ENCODE measurements around the gene PRKCE. TPM values are rescaled to one million over a fixed set of nuclear protein-coding genes. Genes with fewer than 3 reads are reported as not detected.

PRKCE gene
- total and polyA plus RNA-seq, 4 donors: 2.5 to 38.6 (median 5.8) TPM

DNA sequence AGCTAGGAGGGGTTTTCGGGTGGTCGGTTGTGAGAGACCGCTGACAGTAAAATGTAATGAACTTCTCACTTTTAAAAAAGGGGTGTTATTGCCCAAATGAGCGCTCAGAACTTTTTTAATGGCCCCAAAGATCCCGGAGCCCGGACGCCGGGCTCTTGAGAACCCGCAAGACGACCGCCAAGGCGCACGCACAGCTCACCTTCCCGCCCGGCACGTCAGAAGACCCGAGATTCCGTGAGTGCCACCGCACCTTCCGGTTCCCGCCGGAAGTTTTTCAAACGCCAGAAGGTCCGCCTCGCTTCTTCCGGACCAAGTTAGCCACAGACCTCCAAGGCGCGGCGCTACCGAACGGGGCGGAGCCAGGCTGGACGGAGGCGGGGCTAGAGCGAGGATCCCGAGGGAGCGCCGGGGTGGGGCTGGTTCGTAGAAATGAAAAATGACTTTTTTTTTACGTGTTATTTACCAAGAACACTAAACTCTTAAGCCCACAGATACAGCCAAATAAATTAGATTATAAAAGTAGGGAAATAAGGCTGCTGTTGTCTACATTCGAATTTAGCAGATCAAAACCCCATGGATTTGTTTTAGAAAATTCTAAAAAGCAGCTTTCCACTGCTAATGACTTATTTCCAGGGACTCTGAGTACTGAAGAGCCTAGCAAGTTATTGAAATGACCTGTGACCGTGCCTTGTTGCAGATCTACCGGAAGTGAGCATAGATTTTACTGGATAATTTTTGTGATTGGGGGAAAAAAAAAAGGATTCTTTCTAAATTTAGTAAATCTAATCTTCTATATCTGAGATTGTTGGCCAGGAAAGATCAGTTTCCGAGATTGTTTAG, 40.2 kb upstream of the PRKCE start, which contains the start of gene SRBD1 (continued):
- TF ChIP-seq, protein P1, sequence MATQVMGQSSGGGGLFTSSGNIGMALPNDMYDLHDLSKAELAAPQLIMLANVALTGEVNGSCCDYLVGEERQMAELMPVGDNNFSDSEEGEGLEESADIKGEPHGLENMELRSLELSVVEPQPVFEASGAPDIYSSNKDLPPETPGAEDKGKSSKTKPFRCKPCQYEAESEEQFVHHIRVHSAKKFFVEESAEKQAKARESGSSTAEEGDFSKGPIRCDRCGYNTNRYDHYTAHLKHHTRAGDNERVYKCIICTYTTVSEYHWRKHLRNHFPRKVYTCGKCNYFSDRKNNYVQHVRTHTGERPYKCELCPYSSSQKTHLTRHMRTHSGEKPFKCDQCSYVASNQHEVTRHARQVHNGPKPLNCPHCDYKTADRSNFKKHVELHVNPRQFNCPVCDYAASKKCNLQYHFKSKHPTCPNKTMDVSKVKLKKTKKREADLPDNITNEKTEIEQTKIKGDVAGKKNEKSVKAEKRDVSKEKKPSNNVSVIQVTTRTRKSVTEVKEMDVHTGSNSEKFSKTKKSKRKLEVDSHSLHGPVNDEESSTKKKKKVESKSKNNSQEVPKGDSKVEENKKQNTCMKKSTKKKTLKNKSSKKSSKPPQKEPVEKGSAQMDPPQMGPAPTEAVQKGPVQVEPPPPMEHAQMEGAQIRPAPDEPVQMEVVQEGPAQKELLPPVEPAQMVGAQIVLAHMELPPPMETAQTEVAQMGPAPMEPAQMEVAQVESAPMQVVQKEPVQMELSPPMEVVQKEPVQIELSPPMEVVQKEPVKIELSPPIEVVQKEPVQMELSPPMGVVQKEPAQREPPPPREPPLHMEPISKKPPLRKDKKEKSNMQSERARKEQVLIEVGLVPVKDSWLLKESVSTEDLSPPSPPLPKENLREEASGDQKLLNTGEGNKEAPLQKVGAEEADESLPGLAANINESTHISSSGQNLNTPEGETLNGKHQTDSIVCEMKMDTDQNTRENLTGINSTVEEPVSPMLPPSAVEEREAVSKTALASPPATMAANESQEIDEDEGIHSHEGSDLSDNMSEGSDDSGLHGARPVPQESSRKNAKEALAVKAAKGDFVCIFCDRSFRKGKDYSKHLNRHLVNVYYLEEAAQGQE (IDR thresholded peaks at IDR 0.05): no peak
- TF ChIP-seq HNF4A (conservative IDR thresholded peaks at IDR 0.05) (peak in 1 of 2 donors; percentile 20), SP1 (IDR thresholded peaks at IDR 0.05) (peak; percentile 46)

- no peak for TF ChIP-seq NR2F2 (IDR thresholded peaks at IDR 0.05)
- TF ChIP-seq FOXA1 (IDR thresholded peaks at IDR 0.05): no peak
- TF ChIP-seq SP1 (IDR thresholded peaks at IDR 0.05): no peak
- TF ChIP-seq YY1 (IDR thresholded peaks at IDR 0.05): no peak
- TF ChIP-seq TAF1 (conservative IDR thresholded peaks at IDR 0.05): no peak
- no peaks in the 10 kb centered on the region for H3K27me3 ChIP-seq (ENCODE audit: control insufficient read depth in 4 of 4, insufficient read depth in 4 of 4, low read length in 3 of 4)
- no peak overlapping the region for H3K4me3 ChIP-seq (ENCODE audit: low read depth in 1 of 3, low read length in 3 of 3)
- DNase-seq (ENCODE audit: low spot score): no peak
- no peak overlapping the region for H3K27ac ChIP-seq (ENCODE audit: low read depth in 1 of 2, low read length in 2 of 2)
- H3K9ac ChIP-seq (ENCODE audit: low read depth in 1 of 2, low read length in 2 of 2): no peak overlapping the region
- H3K4me1 ChIP-seq (ENCODE audit: control insufficient read depth in 4 of 4, insufficient read depth in 4 of 4, low read length in 3 of 4): peaks cover 0 to 12% (median 8%) of the 10 kb centered on the region in 4 donors
- no peaks in the 10 kb centered on the region for H3K36me3 ChIP-seq (ENCODE audit: control insufficient read depth in 4 of 4, insufficient read depth in 3 of 4, low read depth in 1 of 4, low read length in 3 of 4)
- WGBS: 84% methylated on average over 2 of the region's 2 CpGs
- H3K9me3 ChIP-seq (ENCODE audit: control insufficient read depth in 4 of 4, low read length in 3 of 4): no peaks in the 10 kb centered on the region
Measured at GRCh38 chr2:45612285-45612684, 39.2 kb upstream of the PRKCE start.

DNA sequence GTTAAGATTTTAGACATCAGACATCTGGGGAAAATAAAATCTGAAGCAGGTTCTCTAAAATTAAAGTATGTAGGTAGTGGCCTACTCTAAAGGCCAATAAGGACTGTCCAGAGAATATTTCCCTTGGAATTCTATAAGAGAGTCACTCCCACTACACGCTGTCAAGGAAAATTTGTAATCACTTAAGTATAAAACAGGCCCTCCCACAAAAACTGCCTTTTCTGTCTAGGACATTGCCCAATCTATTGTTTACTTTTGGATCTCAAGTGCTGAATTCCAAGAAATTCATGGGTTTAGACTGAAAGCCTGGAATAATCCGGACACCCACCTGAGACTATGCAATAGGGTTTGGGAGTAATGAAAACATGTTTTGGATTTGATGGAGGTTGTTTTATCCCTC, 38.7 kb upstream of the PRKCE start:
- WGBS: 90% methylated on average over 2 of the region's 2 CpGs
- H3K36me3 ChIP-seq (ENCODE audit: control insufficient read depth in 4 of 4, insufficient read depth in 3 of 4, low read depth in 1 of 4, low read length in 3 of 4): no peaks in the 10 kb centered on the region
- TF ChIP-seq, protein P2, sequence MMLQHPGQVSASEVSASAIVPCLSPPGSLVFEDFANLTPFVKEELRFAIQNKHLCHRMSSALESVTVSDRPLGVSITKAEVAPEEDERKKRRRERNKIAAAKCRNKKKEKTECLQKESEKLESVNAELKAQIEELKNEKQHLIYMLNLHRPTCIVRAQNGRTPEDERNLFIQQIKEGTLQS (IDR thresholded peaks at IDR 0.05): no peak
- TF ChIP-seq EGR1 (IDR thresholded peaks at IDR 0.05; ENCODE audit: low read depth in 2 of 2): no peak
- TF ChIP-seq GABPA (IDR thresholded peaks at IDR 0.05 in 1 of 2, conservative IDR thresholded peaks at IDR 0.05 in 1 of 2): no peak
- TF ChIP-seq NR2F2 (IDR thresholded peaks at IDR 0.05): no peak
- TF ChIP-seq HNF4G (IDR thresholded peaks at IDR 0.05): no peak
- no peak for TF ChIP-seq HNF4A (conservative IDR thresholded peaks at IDR 0.05)
- no peak for TF ChIP-seq MAX (IDR thresholded peaks at IDR 0.05)
- no peak for TF ChIP-seq SP1 (IDR thresholded peaks at IDR 0.05)
- no peak for TF ChIP-seq FOXA2 (IDR thresholded peaks at IDR 0.05)
- TF ChIP-seq ZBTB33 (IDR thresholded peaks at IDR 0.05): no peak
- TF ChIP-seq, protein P1 (IDR thresholded peaks at IDR 0.05): no peak
- no peak for TF ChIP-seq YY1 (IDR thresholded peaks at IDR 0.05)
- no peak for TF ChIP-seq RAD21 (IDR thresholded peaks at IDR 0.05)
- no peak for TF ChIP-seq JUND (IDR thresholded peaks at IDR 0.05)
- TF ChIP-seq RXRA (IDR thresholded peaks at IDR 0.05): no peak
- no peak for TF ChIP-seq FOXA1 (IDR thresholded peaks at IDR 0.05)
- TF ChIP-seq, protein P3, sequence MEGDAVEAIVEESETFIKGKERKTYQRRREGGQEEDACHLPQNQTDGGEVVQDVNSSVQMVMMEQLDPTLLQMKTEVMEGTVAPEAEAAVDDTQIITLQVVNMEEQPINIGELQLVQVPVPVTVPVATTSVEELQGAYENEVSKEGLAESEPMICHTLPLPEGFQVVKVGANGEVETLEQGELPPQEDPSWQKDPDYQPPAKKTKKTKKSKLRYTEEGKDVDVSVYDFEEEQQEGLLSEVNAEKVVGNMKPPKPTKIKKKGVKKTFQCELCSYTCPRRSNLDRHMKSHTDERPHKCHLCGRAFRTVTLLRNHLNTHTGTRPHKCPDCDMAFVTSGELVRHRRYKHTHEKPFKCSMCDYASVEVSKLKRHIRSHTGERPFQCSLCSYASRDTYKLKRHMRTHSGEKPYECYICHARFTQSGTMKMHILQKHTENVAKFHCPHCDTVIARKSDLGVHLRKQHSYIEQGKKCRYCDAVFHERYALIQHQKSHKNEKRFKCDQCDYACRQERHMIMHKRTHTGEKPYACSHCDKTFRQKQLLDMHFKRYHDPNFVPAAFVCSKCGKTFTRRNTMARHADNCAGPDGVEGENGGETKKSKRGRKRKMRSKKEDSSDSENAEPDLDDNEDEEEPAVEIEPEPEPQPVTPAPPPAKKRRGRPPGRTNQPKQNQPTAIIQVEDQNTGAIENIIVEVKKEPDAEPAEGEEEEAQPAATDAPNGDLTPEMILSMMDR (IDR thresholded peaks at IDR 0.05; ENCODE audit: low read depth, low read length, missing input control): no peak
- no peak for TF ChIP-seq TAF1 (conservative IDR thresholded peaks at IDR 0.05)

More for the DNA sequence above, 38.7 kb upstream of the PRKCE start:
- H3K27ac ChIP-seq (ENCODE audit: low read depth in 1 of 2, low read length in 2 of 2): no peak overlapping the region
- no peak overlapping the region for H3K4me3 ChIP-seq (ENCODE audit: low read depth in 1 of 3, low read length in 3 of 3)
- no peaks in the 10 kb centered on the region for H3K27me3 ChIP-seq (ENCODE audit: control insufficient read depth in 4 of 4, insufficient read depth in 4 of 4, low read length in 3 of 4)
- DNase-seq (ENCODE audit: low spot score): no peak
- no peaks in the 10 kb centered on the region for H3K9me3 ChIP-seq (ENCODE audit: control insufficient read depth in 4 of 4, low read length in 3 of 4)
- H3K9ac ChIP-seq (ENCODE audit: low read depth in 1 of 2, low read length in 2 of 2): no peak overlapping the region
- peaks cover 0 to 12% (median 7%) of the 10 kb centered on the region in 4 donors for H3K4me1 ChIP-seq (ENCODE audit: control insufficient read depth in 4 of 4, insufficient read depth in 4 of 4, low read length in 3 of 4)

All from liver (tissue), 9 donors.